Bronchial epithelial cell (primary cell): ENCODE data around the gene BANP. TPM values are rescaled to one million over a fixed set of nuclear protein-coding genes. Genes with fewer than 3 reads are reported as not detected.
"Not testable (repeated sequence)": the region's sequence is repeated elsewhere in the genome, so short reads cannot be mapped to it uniquely, and the experiment has no call there.

Experiments
- DNase-seq: peaks from one replicate; pipeline ENCODE4 v3.0.0-alpha.2; 2010; ENCODE audit warnings: low read depth
- FAIRE-seq: peaks from 2 replicates; lab custom pipeline; 2011; peaks lifted over from hg19 to GRCh38; lab: Jason Lieb, UNC
- H3K27me3 ChIP-seq: 2 replicates; pipeline ENCODE4 v1.5.1; 2011; ENCODE audit warnings: low read length; ENCODE audit not compliant: control insufficient read depth, insufficient read depth
- H3K36me3 ChIP-seq: 2 replicates; pipeline ENCODE4 v1.5.1; 2011; ENCODE audit warnings: low read length; ENCODE audit not compliant: control insufficient read depth, insufficient read depth
- H3K4me3 ChIP-seq: 2 replicates; pipeline ENCODE4 v1.5.1; 2011; ENCODE audit warnings: mild to moderate bottlenecking, low read depth, low read length, control low read depth
- total RNA-seq: library from RNA; depleted of rRNA; stranded (reverse); fragments of >200 nt; gene quantifications from 2 replicates; pipeline ENCODE4 v1.2.1, GENCODE V29; 2014
- TF ChIP-seq, protein P1 (sequence below): IDR thresholded peaks from 2 replicates; pipeline ENCODE4 v1.5.1; 2011; ENCODE audit warnings: mild to moderate bottlenecking, moderate library complexity, low read length, control low read depth, inconsistent platforms; ENCODE audit not compliant: insufficient read depth, severe bottlenecking

The BANP gene
- total RNA-seq, 1 donor from 2014 or later = 22.1 TPM

DNA sequence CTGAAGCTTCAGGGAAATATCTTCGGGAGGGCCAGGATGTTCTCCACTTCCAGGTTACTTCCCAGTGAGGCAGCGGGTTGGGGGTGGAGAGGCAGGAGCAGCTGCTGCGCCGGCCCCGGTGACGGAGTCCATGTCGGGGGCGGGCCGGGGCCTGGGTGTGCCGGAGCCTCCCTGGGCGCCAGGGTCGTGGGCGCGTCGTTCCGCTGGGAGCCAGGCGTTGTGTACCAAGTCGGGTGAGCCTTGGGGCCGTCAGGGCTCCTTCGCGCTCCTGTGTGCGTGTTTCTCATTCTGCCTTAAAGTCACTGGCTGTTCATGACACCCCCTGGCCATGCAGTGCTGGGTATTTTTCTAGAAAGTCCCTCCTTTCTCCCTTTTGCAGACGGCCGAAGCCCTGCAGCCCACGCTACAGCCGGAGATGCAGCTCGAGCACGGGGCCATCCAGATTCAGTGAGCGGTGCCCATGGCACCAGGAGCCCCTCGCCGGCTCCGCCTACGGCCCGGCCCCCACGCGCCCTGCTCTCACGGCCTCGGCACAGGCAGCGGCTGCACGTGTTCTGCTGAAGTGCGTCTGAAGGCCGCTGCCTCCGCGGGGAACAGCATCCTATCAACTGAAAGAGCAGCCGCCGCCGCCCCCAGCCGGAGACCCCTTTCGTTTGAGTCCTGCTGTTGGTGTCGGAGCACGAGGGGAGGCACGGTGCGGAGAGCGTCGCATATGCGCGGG, 125.1 kb downstream of the BANP start:
- H3K27me3 ChIP-seq = no peaks in the 10 kb centered on the region
- no peak for FAIRE-seq
- TF ChIP-seq, protein P1, sequence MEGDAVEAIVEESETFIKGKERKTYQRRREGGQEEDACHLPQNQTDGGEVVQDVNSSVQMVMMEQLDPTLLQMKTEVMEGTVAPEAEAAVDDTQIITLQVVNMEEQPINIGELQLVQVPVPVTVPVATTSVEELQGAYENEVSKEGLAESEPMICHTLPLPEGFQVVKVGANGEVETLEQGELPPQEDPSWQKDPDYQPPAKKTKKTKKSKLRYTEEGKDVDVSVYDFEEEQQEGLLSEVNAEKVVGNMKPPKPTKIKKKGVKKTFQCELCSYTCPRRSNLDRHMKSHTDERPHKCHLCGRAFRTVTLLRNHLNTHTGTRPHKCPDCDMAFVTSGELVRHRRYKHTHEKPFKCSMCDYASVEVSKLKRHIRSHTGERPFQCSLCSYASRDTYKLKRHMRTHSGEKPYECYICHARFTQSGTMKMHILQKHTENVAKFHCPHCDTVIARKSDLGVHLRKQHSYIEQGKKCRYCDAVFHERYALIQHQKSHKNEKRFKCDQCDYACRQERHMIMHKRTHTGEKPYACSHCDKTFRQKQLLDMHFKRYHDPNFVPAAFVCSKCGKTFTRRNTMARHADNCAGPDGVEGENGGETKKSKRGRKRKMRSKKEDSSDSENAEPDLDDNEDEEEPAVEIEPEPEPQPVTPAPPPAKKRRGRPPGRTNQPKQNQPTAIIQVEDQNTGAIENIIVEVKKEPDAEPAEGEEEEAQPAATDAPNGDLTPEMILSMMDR = no peak
- no peak for DNase-seq
- peaks cover 3% of the 10 kb centered on the region for H3K36me3 ChIP-seq
- H3K4me3 ChIP-seq = no peak overlapping the region

DNA sequence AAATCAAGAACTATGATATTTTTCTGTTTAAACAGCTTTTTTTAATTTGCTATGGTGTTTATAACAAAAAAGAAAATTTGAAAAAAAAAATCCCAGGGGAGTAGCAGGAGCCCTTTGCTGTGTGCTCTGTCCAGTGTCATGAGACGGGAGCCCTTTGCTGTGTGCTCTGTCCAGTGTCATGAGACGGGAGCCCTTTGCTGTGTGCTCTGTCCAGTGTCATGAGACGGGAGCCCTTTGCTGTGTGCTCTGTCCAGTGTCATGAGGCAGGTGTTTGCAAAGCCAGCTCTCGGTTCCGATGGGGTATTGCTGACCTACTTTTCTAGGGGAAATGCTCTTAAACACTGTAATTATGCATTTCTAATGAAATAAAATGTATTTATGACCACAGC, 125.7 kb downstream of the BANP start:
- not testable (repeated sequence) for H3K27me3 ChIP-seq, FAIRE-seq, H3K36me3 ChIP-seq, DNase-seq, H3K4me3 ChIP-seq

DNA sequence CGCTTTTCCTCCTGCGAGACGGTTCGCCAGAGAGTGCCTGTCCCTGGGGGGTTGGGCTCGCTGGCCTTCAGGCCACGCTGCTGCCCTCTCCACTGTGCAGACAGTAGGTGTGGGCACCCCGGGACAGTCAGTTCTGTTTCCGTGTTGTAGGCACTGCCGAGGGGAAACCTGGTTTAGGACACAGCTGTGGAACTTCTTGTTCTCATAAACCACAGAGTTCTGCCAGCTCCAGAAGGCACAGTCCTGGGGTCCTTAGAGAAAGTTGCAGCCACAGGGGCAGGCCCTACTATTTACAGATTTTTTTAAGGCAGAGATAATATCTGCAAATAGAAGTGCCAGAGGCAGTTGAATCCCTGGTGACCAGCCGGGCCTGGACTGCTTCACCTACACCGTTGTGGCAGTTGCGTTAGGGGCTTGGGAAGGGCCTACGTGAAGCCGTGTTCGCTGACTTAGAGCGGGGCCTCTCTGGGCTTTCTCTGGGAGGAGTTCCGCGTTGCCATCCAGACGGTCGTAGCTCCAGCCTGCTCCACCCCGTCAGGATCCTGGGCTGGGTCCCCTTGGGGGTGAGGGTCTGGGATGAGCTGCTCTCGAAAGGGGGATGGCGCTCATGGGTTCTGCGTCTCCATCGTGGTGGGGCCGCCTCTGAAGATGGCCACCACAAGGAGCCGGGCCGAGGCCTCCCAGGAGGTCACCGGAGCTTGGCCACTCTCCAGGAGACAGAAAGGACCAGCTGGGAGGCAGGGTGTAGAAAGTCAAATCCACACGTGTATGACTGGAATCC, 126.3 kb downstream of the BANP start:
- DNase-seq = no peak

DNA sequence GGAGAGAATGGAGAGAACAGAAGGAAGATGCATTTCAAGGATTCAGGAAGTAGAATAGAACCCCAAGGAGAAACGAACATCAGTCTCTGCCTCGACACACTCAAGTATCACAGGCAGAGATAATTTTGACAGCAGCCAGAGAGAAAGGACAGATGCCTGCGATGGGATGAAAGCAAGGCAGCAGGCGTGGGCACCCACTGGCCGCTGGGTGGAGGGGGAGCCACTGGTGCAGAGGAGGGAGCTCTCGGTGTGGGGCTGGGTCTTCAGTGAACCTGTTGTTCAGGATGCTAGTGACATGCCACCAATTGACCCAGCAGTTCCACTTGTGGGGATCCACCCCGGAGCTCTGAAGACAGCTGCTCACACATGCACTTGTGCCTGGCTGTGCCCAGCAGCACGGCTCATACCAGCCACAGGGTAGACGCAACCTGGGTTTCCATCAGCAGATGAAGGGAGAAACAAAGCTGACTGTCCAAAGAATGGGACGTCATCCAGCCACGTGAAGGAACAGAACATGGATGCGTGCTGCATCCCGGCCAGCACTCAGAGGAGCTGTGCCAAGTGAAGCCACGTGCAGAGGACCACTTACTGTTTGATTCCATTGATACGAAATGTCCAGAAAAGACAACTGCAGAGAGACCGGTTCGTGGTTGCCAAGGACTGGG, 127.0 kb downstream of the BANP start:
- Histone ChIP-seq H3K4me3 (no peak overlapping the region), H3K27me3 (no peaks in the 10 kb centered on the region), H3K36me3 (peaks cover 1% of the 10 kb centered on the region)
- FAIRE-seq = peak; percentile 36
- DNase-seq = no peak
- TF ChIP-seq, protein P1 = no peak

More for the DNA sequence above, 126.3 kb downstream of the BANP start:
- no peak overlapping the region for H3K4me3 ChIP-seq
- no peaks in the 10 kb centered on the region for H3K27me3 ChIP-seq
- TF ChIP-seq, protein P1 = no peak
- FAIRE-seq = no peak
- H3K36me3 ChIP-seq = peaks cover 3% of the 10 kb centered on the region

DNA sequence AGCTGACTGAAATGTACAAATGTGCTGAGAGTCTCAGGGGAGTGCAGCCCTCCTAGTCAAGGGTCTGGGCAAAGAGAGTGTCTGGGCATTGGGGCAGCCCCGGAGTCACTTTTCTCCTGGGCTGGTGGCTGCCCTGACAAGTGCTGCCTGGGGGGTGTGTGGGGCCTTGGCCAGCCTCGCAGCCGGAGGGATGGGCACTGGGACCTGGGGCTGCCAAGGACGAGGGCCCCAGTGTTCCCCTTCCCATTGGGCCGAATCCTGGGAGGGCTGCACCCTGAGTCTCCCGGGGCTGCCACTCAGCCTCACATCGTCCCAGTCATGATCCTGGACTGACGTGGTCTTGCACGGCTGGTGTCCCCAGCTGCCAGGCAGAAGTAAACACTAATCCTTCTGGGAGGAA, 132.3 kb downstream of the BANP start:
- DNase-seq = no peak
- no peaks in the 10 kb centered on the region for H3K36me3 ChIP-seq
- TF ChIP-seq, protein P1 = no peak
- no peaks in the 10 kb centered on the region for H3K27me3 ChIP-seq
- no peak for FAIRE-seq
- no peak overlapping the region for H3K4me3 ChIP-seq

DNA sequence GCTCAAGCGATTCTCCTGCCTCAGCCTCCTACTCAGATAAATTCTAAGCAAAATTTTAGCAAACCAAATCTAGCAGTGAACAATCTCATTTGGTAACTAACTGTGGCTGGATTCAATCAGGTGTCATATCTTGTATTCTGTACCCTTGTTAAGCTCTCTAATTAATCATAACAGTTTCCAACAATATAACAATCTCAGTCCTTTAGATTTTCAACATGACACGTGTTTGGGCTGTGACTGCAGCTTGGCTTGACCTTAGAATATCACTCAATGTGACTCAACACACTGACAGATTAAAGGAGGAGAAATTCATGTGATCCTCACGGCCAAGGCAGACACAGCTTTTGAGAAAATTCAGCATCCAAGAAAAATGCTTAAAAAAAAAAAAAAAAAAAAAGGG, 133.6 kb downstream of the BANP start:
- FAIRE-seq (no peak), DNase-seq (no peak)
- TF ChIP-seq, protein P1 = no peak
- Histone ChIP-seq H3K36me3 (no peaks in the 10 kb centered on the region), H3K4me3 (no peak overlapping the region), H3K27me3 (no peaks in the 10 kb centered on the region)
